Measurements from ENCODE around the gene SLC12A3.

SLC12A3 gene

DNA sequence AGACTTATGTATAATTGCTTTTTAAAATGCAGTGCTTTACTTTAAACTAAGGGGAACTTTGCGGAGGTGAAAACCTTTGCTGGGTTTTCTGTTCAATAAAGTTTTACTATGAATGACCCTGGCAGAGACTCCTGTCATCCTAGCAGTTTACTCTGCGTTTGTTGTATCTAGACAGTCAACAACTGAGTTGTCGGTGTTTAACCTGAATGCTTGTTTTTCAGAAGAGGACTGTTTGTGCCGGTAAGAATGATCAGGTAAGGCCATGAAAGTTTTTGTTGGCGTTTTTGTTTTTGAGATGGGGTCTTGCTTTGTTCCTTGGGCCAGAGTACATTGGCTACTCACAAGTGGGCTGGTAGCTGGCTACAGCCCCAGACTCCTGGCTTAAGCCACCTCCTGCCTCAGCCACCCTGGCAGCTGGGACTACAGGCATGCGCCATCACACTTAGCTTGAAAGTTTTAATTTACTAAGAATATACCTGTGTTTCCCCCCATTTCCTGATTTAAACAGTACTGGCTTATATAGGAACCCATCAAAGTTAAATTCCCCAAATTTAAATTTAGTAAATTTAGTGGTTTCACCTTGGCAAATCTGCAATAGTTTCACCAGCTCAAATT is 78.9 kb downstream of the SLC12A3 start:
- no peak for DNase-seq (ENCODE audit: low read depth in 2 of 2)

DNA sequence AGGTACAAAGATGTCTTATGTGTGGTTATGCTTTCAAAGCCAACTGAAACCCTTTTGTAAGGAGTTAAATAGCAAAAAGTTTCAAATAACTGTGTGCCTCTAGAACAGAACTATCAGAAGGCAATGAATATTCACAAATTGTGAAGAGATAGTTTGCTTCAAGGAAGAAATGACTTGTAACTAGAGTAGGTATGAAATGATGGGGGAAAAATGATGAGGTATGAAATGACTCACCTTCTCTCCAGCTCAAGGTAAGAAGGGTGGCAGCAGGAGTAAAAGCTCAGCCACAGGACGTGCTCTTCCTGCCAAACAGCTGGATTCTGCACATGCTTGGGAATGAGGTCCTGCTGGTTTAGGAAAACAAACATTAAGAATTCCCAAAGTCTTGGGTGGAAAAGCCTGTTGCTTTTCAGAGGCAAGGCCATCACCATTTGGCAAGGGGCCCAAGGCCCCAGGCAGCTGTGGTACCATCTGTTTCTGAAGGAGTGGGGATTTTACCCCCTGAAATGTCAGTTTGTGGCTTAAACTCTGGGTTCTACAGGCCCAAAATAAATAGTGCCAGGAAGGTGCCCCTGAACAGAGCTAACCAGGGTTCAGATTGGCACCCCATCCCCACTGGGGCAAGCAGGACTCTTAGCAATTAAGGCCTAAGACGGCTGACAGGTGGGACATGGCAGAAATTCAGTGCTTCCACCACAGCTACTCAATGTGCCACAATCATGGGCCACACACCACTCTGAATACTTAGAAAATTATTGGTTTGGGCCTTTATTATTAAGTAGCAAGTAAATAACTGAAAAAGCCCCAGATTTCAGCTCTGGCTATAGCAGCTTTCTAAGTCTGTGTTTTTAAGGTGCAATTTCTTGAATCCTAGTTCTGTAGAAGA is 80.2 kb downstream of the SLC12A3 start:
- DNase-seq (ENCODE audit: low read depth in 2 of 2): no peak

DNA sequence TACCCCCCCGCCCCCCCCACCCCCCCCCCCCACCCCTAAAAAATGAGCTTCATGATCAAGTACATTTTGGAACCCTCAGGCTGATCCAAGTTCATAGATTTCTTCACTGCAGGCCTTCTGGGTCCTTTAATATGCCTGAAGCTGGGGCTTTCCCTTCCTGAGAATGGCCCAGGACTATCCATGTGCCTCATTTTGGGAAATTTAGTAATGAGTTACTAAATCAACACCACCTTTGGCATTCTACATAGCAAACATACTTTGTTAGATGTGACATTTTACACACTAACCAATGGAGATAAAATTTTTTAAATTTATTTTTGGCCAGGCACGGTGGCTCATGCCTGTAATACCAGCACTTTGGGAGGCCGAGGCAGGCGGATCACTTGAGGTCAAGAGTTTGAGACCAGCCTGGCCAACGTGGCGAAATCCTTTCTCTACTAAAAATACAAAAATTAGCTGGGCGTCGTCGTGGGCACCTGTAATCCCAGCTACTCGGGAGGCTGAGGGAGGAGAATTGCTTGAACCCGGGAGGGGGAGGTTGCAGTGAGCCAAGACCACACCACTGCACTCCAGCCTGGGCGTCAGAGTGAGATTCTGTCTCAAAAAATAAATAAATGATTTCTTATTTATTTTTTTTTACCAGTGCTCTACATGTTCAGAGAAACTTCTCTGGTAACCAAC is 81.0 kb downstream of the SLC12A3 start:
- DNase-seq (ENCODE audit: low read depth in 2 of 2): no peak

DNA sequence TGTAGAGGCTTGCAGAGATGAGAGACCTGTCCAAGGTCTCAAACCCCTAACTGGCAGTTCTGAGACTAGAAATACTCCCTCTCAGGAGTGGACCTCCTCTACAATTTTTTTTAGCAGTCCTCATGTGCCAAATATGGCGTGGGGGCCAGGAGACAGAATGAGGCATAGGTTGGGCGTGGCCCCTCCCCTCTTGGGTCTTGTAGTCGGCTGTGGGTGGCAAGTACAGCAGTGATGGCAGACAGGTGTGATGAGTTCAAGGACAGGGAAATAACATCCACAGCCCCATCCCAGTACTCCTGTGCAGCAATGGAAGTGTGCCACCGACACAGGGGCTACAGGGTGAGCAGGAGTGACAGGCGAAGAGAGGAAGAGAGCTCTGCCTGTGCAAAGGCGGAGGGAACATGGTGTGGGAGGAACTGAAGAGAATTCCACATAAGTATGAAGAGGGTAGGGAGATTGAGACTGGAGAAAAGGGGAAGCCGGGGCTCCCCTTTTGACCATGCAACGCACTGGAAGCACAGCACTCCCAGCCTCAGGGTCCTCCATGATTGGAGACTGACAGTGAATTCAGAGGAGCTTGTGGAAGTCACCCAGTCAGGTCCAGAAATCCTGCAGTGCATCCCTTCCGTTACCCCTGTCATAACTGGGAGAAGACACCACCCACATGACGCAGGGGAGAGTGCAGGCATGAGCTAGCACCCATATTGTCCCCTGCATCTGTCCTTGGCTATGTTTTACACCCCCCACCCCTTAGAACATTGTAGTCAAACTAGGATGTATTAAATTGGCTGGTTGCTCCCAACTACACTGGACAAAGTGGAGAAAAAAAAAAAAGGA is 82.0 kb downstream of the SLC12A3 start:
- no peak for DNase-seq (ENCODE audit: low read depth in 2 of 2)

DNA sequence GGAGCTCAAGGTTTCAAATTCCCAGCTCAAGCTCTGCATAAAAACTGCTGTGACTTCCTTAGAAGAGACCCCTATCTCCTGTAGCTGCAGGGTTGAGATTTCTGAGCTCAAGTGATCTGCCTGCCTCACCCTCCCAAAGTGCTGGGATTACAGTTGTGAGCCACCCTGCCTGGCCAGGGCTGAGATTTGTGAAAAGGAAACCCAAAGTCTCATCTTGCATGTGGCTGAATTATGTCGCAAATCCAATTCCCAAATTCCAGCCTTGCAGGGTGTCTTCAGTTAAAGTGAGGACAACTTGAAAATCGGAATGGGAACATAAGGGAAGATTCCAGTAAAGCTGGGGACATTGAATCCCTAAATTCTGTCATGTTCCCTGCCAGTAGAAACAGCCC is 82.6 kb downstream of the SLC12A3 start:
- DNase-seq (ENCODE audit: low read depth in 2 of 2): no peak

DNA sequence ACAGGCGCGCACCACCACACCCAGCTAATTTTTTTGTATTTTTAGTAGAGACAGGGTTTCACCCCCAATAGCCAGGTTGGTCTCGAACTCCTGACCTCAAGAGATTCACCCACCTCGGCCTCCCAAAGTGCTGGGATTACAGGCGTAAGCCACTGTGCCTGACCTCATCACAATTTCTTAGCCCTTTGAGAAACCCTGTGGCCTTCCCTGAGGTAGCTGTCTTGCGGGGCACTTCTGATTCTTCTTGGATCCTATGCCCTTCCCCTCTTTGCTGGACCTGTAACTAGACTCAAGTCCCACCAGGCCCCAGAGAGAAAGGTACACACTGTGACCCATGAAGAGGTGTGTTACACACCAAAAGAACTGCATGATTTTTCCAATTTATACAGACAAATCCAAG is 83.2 kb downstream of the SLC12A3 start:
- no peak for DNase-seq (ENCODE audit: low read depth in 2 of 2)

DNA sequence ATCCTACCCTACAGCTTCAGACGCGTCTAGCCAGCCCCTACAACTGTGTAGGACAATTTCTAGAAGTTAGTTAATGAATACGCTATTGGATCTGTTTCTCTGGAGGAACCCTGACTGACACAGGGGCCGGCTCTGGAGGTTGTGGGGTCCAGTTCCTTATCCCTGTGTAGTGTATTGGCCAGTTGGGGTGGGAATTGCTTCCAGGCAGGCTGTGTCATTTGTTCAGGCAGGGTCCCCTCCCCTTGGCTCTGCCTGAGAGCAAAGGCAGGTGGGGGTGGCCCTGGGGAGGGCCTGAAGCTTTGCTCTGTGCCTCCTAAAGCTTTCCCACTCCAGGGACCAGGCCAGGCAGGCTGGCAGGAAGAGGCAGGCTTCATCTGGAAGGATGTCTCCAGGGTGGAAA is 85.0 kb downstream of the SLC12A3 start:
- DNase-seq (ENCODE audit: low read depth in 2 of 2): no peak

DNA sequence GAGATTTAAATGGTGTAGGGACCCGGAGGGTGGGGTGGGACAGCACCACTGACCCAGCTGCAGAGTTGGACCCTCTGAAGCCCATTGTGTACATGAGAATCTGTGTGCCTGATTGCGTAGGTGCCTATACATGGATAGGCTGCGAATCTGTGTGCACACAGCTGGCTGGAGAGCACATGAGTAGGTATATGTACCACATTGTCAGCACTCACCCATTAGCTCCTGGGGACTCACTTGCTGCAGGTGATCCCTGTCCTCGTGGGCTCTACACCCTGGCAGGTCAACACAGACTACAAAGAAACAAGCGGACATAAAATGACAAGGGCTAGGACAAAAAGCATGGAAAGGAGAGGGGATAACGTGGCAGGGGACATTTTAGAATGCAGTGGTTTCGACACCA is 85.4 kb downstream of the SLC12A3 start:
- DNase-seq (ENCODE audit: low read depth in 2 of 2): no peak

DNA sequence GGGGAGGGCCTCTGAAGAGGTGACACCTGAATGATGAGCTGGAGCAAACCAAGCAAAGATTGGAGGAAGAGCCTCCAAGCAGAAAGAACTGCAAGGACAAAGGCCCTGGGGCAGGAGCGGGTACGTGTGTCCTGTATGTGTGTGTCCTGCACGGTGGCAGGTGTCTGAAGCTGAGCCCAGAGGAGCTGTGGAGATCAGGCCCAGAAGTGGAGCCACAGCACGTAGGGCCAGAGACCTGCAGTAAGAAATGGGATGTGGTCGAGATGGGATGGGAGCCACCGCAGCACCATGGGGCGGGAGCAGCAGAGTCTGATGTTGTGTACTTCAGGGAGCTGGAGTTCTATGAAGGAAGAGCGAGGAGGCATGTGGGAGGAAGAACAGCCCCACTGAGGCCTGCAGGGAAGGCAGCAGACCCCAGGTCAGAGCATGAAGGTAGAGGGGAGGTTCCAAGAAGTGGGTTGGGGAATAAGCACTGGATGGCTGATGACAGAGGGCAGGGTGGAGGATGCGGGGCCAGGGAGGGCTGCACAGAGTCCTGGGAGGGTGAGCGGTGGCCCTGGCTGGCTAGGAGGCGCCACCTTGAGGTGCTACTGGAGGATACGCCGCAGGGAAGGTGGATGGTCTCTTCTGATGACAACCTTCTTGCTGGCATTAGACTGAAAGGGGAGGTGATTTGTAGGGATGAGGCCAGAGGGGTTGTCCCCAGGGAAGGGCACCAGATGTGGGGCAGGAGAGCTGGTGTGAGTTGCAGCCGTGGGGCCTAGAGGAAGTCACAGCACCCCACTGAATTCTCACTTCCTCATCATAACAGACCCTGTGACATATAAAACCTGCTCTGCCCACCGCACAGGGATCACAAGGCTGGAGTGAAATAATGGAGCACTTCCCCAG is 86.1 kb downstream of the SLC12A3 start:
- DNase-seq (ENCODE audit: low read depth in 2 of 2): peak in 1 of 2 donors; percentile 23

DNA sequence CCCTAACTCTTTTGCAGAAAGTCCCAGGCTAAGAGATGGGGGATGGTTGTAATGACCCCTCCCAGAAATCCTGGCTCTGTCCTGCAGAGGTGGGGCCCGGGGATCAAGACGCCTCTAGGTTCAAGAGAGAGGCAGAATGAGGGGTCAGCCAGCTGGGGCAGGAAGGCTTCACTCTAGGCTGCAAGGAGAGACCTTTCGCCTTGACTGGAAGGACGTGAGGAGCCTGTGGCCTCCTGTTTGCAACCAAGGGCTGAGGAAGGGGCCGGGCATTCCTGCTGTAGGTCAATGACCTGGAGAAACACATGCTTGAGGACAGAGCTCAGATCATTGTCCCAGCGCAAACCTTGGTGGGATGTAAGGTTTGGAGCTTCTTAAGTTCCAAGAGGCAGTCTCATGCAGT is 88.0 kb downstream of the SLC12A3 start:
- no peak for DNase-seq (ENCODE audit: low read depth in 2 of 2)

DNA sequence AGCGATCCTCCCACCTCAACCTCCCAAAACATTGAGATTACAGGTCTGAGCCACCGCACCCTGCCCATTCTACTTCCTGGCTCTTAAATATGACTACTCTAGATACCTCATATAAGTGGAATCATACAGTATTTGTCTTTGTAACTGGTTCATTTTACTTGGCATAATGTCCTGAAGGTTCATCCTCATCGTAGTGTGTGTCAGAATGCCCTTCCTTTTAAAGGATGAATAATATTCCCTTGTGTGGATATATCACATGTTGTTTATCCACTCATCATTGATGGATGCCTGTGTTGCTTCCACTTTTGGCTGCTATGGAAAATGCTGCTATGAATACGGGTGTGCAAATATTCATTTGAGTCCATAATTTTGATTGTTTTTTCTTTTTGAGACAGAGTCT is 91.1 kb downstream of the SLC12A3 start:
- DNase-seq (ENCODE audit: low read depth in 2 of 2): no peak

DNA sequence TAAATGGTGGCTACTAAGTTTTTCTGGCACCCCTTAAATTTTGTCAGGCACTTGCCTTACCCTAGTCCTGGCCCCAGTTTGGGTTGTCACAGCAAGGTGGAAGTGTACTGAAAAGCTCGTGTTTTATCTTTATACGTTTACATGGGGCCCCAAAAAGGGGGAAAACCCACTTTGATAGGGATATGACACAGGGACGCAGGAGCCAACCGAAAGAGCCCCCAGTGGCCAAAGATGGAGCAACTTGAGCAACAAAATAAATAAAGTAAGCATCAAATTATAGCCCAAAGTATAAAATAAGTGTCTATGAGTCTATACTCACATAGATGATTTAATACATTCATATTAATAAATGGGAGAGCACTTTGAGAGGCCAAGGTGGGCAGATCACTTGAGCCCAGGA is 91.7 kb downstream of the SLC12A3 start:
- DNase-seq (ENCODE audit: low read depth in 2 of 2): no peak

DNA sequence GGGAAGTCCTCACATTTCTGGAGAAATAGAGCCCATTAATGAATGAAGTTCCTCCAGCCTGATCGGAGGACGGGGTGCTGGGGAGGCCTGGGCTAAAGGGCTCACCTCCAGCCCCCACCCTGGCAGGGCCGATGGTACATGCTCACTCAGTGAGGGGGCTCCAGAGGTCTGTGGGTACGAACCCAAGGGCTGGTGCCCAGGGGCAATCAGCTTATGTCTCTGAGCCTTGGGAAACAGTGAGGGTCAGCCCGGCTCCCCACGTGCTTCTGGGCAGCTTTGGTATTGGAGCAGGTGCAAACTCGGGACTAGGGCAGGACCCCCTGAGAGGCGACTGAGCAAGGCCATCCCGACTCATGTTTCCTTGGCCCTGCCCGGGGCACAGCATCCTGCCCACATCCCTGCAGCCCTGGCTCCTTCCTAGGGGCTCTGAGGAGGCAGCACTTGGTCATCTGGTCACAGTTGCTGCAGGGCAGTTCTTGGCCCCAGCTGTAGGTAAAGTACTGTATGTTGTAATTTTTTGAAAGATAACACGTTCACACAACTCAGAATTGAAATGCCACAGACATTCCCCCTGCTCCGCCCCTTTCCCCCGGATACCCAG is 95.8 kb downstream of the SLC12A3 start:
- DNase-seq (ENCODE audit: low read depth in 2 of 2): no peak

DNA sequence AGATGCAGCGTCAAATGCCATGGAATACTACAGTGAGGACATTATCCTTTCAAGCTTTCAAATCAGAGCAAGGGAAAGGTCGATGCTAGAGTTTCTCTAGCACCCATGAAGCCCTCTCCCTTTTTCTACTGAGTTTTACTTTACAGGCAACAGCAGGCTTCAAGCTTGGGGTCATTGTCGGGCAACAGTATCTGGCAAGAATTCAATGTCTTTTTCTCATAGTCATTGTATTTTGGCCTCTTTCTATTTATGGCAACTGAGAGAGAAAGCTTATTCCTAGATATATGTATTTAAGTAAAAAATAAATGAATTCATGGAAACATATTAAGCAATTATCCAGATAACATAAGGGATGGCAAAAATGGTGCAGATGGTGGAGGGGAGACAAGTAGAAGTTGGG is 96.4 kb downstream of the SLC12A3 start:
- no peak for DNase-seq (ENCODE audit: low read depth in 2 of 2)

DNA sequence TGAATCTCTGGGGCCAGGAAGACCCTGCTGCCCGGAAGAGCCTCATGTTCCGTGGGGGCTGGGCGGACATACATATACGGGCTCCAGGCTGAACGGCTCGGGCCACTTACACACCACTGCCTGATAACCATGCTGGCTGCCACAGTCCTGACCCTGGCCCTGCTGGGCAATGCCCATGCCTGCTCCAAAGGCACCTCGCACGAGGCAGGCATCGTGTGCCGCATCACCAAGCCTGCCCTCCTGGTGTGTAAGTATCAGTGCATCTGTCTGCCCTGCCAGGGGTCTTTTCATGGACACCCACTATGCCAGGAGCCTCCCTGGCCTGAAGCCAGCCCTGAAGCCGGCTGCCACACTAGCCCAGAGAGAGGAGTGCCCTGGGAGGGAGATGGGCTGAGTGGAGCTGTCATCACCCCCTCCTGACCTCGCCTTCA is 96.9 kb downstream of the SLC12A3 start, which contains the start of gene CETP:
CETP (plus strand) TSS at position 100 of the 431 bp plus-strand sequence; CDS start at position 130, 30 bp downstream.
- no peak for DNase-seq (ENCODE audit: low read depth in 2 of 2)

DNA sequence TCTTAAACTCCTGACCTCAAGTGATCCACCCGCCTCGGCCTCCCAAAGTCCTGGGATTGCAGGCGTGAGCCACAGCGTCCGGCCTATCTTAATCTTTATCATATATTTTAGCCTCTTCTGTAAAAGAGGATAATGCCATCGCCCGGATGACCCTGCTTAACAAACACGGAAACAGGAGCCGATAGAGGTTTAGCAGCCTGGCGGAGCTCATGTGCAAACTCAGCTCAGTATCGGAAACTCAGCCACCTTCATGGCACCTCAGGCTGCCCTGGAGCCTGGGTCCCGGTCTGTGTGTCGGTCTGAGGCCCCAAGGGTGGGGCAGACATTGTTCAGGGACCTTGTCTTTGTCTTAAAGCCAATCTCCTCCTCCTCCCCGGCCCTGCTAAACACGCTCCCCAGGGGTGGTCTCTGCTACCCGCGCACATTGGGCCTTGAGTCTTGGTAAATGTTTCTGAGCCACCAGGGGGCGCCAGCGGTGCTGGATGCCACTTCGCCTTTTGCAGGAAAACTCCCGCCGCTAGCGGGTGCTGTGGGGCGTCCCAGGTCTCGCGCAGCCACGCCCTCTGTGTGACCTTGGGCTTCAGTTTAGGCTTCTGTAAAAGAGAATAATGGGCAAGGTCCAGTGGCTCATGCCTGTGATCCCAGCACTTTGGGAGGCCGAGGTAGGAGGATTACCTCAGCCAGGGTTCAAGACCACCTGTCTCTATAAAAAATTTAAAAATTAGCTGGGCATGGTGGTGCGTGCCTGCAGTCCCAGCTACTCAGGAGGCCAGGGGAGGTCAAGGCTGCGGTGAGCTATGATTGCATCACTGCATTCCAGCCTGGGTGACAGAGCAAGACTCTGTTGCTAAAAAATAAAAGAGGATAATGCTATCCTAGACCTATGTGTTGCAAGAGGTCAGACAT is 99.5 kb downstream of the SLC12A3 start:
- peak; percentile 76 to 83 for DNase-seq (ENCODE audit: low read depth in 2 of 2)
